Myocyte (in vitro differentiated cells): ENCODE results near the gene KRT71. TPM values are rescaled to one million over a fixed set of nuclear protein-coding genes. Genes with fewer than 3 reads are reported as not detected.
"Not testable (repeated sequence)": the region's sequence is repeated elsewhere in the genome, so short reads cannot be mapped to it uniquely, and the experiment has no call there.

Experiments used
- DNase-seq: peaks from one replicate; pipeline ENCODE4 v3.0.0-alpha.2; 2012; ENCODE audit warnings: low read depth
- polyA plus RNA-seq: library from polyadenylated mRNA; unstranded; fragments of >200 nt; gene quantifications from one replicate; pipeline ENCODE4 v1.2.1, GENCODE V29; 2012; ENCODE audit warnings: missing spikeins
- total RNA-seq: library from RNA; depleted of rRNA; stranded (reverse); fragments of >200 nt; gene quantifications from 2 replicates; pipeline ENCODE4 v1.2.3, GENCODE V29; 2014

KRT71 gene
- not detected in 2 replicates for total RNA-seq
- not detected for polyA plus RNA-seq

DNA sequence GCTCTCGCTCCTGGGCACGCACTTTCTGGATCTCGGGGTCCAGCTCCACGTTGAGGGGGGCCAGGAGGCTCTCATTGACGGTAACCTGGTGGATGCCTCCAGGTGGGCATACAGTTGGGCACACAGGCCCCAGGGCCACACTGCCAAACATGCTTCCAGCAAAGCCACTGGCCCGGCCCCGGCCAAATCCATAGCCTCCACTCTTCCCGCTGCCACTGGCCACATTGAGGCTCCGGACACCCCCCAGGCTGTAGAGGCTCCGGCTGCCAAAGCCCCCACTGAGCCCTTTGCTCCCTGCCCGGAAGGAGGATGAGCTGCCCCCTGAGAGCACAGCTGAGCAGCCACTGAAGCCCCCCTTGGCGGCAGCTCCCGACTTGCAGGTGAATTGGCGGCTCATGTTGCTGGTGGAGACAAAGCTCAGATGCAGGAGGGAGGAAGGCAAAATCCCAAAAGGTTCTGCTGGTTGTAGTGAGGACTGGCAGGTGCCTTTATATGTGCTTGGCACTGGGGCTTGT is at the start of gene KRT71:
Gene KRT71 (minus strand): TSS at position 465 of the 515 bp plus-strand sequence. CDS start 68 bp downstream, at position 397.
- DNase-seq, result no peak

DNA sequence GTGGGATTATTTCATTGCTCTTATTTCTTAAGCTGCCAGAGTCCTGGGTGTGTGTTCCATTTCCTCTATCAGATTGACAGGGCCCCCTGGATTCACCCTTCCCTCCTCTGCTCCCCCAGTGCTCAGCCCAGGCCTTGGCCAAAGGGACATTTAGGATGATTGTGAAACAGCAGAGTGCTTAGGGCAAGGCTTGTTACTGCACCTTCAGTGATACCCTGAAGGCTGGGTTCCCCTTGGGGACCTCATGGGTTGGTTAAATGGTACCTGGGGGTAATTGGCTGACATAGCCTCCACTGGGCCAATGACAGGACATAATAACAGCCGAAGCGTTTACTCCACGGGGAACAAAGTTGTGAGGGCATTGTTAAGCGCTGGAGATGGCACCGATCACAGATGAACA is 49.6 kb upstream of the KRT71 start:
- no peak for DNase-seq

DNA sequence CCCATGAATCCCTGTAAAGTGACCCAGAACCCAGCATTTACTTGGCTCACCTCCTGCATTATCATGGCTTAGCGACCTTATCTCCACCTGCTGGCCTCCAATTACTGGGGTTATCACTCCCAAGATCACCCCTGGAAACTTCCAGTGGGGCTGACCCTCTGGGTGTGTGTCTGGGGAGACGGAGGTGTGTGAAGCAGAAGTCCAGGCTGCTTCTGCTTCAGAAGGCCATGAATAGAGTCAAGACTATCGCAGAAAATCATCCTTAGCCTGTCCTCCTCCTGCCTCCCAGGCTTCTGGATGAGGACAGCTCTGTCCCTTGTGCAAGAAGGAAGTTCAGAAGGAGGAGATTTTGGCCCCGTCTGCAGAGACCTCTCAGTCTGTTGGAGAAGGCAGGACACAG is 48.7 kb upstream of the KRT71 start:
- DNase-seq, result no peak

DNA sequence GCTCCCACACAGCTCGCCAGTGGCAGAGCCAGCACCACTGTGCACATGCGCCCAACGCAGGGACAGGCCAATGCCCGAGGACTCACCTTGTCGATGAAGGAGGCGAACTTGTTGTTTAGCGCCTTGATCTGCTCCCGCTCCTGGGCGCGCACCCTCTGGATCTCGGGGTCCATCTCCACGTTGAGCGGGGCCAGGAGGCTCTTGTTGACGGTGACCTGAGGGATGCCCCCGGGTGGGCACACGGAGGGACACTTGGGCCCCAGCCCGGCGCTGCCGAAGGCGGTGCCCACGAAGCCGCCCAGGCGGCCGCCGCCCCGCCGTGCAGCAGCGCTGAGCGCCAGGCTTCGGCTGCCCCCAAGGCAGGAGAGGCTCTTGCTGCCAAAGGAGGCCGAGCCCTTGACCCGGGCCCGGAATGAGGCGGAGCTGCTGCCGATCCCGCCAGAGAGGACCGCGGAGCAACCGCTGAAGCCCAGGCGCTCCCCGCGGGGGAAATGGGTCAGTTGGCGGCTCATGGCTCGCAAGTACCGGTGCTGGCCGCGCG is 48.1 kb upstream of the KRT71 start, which contains the start of gene KRT72:
Gene KRT72 (minus strand): TSS at position 523 of the 541 bp plus-strand sequence. CDS start 11 bp downstream, at position 512.
- DNase-seq, result no peak

DNA sequence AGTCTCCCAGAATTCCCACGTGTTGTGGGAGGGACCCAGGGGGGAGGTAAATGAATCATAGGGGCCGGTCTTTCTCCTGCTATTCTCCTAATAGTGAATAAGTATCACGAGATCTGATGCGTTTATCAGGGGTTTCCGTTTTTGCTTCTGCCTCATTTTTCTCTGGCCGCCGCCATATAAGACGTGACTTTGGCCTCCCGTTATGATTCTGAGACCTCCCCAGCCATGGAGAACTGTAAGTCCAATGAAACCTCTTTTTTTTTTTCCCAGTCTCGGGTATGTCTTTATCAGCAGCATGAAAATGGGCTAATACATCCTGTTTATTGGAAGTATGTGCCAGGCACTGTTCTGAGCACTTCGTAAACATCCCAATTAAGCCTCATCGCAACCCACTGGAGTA is 47.5 kb upstream of the KRT71 start:
- DNase-seq, result no peak

DNA sequence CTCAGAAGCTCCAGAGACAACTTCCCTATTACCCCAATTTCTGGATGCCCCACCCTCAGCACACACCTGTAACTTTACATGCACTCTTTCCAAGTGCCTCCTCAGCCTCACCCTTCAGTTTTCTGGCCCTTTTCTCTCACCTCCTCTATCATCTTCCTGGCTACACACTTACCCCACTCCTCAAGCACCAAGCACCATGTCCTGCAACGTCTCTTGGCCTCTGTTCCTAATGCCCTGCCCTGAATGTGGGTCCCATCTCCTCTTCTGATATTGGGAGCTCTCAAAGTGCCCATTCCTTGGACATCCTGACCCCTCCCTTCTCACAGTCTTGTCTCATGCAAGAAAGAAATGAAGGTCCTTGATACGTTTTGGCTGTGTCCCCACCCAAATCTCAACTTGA is 47.1 kb upstream of the KRT71 start:
- no peak for DNase-seq

DNA sequence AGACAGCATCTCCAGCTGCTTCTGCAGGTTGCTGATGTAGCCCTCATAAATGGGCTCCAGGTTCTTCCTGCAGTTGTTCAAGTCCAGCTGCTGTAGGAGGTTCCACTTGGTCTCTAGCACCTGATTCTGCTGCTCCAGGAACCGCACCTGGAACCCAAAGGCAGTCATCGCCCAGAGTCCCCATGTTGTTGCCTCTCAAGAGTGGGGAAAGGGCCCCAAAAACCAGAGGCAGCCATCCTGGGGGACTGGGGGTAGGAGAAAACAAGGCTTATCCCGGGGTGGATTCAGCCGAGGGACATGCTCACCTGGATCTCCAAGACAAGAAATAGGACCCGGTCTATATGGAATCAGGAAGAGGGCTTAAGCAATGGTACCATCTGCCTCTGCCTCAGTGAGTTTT is 46.0 kb upstream of the KRT71 start:
- no peak for DNase-seq

DNA sequence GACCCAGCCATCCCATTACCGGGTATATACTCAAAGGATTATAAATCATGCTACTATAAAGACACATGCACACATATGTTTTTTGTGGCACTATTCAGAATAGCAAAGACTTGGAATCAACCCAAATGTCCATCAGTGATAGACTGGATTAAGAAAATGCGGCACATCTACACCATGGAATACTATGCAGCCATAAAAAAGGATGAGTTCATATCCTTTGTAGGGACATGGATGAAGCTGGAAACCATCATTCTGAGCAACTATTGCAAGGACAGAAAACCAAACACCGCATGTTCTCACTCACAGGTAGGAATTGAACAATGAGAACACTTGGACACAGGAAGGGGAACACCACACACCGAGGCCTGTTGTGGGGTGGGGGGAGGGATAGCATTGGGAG is 41.3 kb upstream of the KRT71 start:
- DNase-seq, result not testable (repeated sequence)

DNA sequence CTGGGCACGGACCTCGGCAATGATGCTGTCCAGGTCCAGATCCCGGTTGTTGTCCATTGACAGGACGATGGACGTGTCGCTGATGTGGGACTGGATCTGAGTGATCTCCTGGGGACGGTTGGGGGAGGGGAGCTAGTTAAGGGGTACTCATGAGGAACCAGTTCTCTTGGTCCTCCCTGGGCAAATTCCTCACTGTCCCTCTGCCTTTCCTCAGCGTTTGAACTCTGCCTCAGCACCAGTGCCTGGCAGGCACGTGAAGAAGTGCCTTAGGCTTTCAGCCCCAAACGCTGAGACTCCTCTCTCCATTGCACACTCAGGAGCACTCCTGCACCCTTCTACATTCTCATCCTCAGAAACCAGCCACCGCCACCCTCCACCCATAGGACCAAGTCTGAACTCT is 38.6 kb upstream of the KRT71 start:
- no peak for DNase-seq

DNA sequence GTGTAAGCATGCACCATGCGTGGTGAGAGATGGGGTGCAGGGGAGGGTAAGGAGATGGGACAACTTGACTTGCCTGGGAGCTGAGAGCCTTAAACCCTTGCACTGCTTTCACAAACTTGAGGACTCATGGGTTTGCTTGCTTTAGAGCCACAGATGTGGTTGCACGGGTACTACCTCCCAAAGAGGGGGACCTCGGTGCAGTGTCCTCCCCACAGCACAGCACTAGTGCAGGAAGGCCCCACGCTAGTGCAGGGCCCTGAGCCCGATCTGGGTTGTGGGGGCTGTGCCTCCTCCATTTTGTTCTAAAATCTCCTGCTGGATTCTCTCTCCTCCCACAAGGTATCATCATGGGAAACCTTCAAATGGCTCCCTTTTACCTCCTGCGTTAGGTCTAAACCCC is 37.1 kb upstream of the KRT71 start:
- no peak for DNase-seq

DNA sequence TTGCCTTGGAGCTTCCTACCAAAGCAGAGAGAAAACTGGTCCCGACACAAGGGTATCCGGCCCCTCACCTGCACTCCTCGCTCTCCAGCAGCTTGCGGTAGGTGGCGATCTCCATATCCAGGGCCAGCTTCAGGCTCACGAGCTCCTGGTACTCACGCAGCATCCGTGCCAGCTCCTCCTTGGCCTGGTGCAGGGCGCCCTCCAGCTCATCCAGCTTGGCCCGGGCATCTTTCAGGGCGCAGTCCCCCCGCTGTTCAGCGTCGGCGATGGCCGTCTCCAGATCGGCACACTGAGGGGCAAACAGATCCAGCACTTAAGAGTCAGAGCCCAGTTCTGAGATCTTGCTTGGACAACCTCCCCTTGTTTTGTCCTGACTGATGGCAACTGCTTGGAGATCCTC is 34.6 kb upstream of the KRT71 start:
- DNase-seq, result no peak

DNA sequence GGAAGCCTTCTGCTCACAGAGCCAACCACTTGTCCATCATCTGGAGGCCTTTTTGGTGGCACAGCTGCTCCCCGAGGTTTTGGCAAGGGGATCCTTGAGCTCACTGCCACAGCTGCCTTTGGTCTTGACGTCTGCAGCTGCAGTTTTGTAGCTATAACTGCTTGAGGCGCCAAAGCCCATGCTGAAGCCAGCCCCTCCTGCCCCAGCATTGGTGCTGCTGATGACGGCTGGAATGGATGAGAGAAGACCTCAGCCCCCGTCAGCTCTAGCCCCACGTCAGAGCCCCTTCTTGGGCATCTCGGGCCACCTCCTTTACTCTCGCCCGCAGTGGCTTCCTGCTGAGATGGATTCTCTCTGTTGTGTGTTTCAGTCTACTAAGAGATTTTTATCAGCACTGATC is 33.0 kb upstream of the KRT71 start:
- peak; percentile 15 for DNase-seq

DNA sequence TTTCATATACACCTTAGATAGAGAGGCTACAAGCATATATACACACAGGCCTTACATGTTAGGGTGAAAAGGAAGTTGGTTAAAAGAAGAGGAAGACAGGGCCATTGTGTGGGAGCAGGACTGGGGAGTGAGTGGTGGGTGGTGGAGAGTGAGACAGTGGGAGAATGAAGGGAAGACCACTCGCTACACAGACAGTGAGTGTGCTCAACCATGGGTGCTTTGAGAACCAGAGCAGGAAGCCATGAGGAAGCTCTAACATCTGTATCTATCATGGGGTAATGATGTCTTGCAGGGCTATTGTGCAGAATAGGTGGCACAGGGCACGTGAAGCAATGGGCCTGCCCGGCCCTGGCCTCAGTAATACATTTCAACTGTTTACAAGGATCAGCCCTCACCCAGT is 32.1 kb upstream of the KRT71 start:
- no peak for DNase-seq

DNA sequence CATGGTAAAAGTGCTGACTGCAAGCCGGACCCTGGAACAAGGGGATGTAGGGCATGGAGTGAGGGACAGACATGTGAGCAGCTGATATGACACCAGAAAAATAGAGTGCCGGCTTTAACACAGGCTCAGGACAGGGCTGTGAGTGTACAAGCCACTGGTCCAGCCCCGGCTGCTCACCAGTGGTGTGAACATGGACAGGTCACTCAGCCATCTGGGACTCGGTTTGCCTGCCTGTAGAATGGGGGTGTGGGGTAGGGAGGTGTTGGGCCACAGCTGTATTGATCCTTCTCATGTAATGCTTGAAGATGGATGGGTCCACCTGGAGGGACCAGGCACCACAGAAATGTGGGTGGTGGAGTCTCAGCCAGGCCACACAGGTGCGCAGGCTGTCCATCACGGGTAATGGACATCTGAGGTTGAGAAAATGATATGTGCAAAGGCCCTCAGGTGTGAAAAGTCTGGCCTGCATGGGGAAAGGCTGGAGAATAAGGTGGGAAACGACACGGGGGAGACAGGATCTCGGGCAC is 31.3 kb upstream of the KRT71 start:
- DNase-seq, result no peak

DNA sequence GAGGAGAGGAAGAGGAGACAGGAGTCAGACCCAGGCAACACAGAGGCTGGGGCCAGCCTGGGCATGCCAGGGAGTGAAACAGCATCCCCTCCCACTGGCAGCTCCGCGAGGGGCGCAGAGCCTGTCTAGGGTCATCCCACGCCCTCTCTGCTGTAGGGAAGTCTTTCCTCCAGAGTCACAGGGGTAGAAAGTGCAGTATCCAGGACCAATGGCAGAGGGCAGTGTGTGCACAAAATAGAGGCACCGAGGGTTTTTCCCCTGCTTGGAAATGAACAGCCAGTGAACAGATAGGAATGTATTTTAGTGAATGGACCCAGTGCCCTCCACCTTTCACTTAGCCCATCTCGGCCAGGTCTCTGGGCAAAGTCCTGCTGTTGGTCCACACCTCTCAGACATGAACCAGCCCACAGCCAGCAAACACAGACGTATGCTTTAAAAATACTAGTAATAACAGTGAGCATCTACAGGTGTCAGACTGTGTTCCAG is 30.1 kb upstream of the KRT71 start:
- peak; percentile 70 for DNase-seq

DNA sequence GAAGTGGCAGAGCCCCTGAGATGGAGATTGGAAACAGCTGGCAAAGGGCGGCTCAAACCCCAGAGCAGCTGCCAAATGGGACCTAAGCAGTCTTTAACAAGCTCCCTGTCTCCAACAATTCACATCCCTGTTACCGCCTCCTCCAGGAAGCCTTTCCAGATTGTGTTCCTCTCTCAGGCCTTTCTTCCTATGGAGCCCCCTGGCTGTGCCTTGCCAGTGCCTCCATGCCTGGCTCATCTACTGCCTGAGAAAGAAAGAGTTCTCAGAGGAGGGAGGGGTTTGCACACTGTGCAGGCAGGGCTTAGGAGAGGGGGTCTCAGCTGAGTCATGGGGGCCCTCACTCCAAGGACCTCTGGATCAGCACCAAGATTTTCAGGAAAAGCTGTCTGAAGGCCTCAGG is 29.5 kb upstream of the KRT71 start:
- DNase-seq, result no peak

DNA sequence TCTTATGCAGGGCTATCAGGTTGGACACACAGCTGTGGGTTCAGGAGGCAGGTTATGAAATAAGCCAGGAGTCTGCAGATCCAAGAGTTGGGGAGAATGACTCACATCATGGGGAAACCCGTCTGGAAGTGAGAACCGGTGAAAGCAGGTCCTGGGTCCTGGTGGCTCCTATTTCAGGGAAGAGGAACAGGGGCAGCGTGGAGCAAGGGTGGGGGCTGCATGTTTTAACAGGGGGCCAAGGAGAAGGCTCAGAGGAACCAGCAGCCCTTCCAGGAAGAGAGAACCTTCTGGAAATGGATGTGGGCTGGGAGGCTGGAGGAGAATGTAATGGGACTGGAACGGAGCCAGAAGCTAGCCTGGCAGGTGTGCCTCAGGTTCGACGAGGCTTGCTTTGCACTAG is 28.5 kb upstream of the KRT71 start:
- DNase-seq, result no peak

DNA sequence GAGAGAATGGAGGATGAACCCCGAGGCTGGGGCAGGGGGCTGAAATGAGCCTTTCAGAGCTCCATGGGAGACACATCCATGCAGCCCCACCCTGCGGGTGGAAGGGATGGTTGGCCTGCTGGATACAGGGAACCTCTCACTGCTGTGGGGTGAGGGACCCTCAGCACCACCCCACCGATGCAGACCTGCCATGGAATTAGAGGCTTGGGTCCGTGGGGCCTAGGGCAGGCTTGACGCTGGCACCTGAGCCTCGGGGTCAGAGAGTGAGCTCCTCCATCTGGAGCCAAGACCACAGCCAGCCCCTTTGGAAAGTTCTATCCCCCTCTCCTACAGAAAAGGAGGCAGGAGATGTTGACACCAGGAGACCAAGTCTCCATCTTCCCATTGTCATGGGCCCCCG is 28.1 kb upstream of the KRT71 start:
- no peak for DNase-seq

DNA sequence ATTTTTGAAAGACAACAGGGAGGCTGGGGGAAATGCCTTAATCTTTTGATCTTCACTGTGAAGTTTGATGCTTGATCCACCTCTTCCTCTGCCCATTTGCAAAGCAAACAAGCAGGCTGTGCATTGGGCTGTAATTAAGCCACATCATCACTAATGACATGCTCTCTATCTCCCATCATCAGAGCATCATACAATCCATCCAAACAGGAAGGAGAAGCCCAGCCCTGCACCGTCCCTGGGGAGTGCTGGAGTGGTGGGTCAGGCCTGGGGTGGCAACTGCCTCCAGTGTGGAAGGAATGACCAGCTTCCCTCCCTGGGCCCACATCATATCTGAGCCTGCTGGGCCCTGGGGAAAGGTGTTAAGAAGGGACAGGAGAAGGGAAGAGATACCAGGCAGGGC is 27.6 kb upstream of the KRT71 start:
- DNase-seq, result no peak

DNA sequence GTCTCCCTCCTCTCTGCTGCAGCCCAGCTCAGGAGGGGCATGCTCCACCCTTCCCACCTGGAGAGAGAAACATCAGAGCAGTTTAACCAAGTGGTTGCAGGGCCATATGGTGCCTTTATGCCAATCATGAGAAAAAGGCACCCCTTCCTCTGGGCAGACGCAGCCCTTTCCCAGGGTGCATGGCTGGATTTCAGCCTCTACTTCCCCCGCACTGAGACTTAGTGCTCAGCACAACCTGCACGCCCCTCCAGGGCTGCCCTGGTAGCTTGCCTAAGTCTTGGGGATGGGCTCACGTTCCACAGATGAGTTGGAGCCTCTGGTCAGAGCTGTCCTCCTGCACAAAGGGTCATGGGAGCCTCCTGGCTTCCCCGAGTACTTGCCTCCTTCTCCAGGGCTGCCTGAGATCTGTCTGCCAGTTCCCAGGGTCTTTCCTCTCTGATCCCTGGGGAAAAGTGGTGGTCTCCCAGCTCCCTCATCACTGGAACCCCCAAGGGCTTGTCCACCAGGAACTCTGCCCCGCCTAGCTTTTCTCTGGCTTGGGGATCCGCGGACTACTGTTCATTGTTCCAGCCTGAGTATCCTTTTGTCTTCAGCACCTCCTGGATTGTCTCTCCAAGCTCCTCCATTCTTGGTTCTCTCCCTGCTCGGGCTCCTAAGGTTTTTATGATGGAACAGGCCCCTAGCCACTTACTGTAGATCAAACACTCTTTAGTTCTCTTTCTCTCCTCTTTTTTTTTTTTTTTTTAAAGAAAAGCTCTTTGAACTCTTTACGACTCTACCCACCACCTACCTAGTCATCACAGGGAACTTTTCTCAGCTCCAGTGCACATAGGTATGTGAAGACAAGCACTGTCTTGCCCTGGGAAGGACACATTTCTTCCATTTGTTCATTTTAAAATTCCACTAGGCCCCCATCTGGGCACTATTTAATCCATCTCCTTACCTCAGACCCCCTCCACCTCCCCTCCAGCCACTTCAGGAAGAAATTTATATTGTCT is 26.8 kb upstream of the KRT71 start:
- no peak for DNase-seq

DNA sequence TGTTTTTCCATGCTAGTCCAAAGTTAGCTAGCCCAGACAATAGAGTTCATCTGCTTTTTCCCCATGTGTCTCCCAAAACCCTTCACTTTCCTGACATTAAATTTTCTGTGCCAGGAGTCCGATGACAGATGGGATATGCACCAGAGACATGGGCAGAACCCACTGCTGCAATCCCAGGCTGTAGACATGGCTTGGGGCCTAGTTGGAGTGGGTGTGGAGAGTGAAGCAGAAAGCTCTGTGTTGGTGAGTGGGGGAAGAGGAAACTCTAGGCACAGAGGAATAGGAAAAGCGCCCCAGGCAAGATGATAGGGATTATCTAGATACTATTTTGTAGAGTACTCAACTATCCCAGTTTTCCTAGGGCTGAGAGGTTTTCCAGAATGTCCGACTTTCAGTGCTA is 25.5 kb upstream of the KRT71 start:
- no peak for DNase-seq

DNA sequence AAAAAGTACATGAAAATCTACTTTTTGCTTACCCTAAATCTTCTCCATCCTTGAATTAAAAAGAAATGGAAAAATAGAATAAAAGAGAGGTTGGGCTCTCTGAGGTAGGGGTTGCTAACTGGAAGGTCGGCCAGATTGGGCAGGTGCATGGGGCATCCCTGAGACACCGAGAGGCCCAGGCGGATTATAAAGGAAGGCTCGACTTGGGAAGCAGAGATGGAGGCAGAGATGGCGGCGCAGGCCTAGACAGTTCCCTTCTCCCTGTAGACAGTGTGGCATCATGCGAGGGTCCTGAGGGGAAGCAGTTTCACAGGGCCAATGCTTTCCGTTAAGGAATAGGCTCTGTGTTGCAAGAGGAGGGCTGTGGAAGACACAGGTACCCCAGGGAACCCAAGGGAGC is 24.4 kb upstream of the KRT71 start:
- DNase-seq, result no peak
